Nephron (organoid): ENCODE results near the gene GARNL3.

Source experiments
- H3K27ac Mint-ChIP-seq, 3 experiments: 2 replicates each; pipeline ENCODE4 v1.8.0; 2020; ENCODE audit warnings: mixed read lengths in 3 of 3, mild to moderate bottlenecking in 2 of 3, moderate library complexity in 1 of 3
- H3K27me3 Mint-ChIP-seq: 2 replicates; pipeline ENCODE4 v1.8.0; 2021; ENCODE audit warnings: low read depth, mild to moderate bottlenecking, moderate library complexity, mixed read lengths
- H3K36me3 Mint-ChIP-seq: 2 replicates; pipeline ENCODE4 v1.8.0; 2020; ENCODE audit warnings: low read depth, mixed read lengths
- H3K4me1 Mint-ChIP-seq: 2 replicates; pipeline ENCODE4 v1.8.0; 2020; ENCODE audit warnings: mixed read lengths
- H3K4me3 Mint-ChIP-seq, 3 experiments: 2 replicates each; pipeline ENCODE4 v1.8.0; 2020; ENCODE audit warnings: mild to moderate bottlenecking in 3 of 3, mixed read lengths in 3 of 3, moderate library complexity in 2 of 3
- H3K9me3 Mint-ChIP-seq: 2 replicates; pipeline ENCODE4 v1.8.0; 2020; ENCODE audit warnings: mixed read lengths
- TF ChIP-seq, protein P1 (sequence below), 3 experiments: fragments of 200-600 bp; sonication (generic); IDR thresholded peaks; one replicate each; pipeline ENCODE4 v1.5.0; 2021; ENCODE audit warnings: antibody characterized with exemption in 3 of 3; ENCODE audit not compliant: unreplicated experiment in 3 of 3

The GARNL3 gene

DNA sequence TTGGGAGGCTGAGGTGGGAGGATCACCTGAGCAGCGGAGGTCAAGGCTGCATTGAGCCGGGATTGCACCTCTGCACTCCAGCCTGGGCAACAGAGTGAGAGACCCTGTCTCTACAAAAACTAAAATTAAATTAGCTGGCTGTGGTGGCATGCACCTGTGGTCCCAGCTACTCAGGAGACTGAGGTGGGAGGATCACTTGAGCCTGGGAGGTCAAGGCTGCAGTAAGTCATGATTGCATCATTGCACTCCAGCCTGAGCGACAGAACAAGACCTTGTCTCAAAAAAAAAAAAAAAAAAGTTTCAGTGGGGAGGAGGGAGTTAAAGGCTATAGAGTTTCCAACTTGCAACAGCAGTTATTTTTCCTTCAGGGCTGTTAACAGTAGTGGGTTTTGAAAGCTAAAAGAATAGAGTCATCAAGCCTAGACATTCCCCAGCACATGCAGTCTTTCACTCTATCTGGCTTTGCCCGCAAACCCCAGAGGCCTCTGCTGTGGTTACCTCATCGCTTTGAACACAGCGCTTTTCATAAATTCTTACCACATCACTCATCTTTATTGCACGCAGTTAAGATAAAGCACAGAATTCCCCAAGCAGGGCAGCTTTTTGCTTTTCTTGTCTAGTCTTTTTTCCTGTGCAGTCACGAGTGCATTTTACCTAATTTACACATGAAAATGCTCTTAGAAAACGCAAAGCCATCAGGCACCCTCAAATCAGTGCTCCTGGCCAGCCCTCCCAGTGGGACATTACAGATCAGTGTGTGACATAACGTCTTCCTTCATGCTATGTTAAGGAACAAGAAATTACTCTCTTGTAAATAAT is 123.7 kb downstream of the GARNL3 start:
- peaks cover 6% of the 10 kb centered on the region for H3K36me3 Mint-ChIP-seq
- no peaks in the 10 kb centered on the region for H3K9me3 Mint-ChIP-seq
- peak overlapping the region; percentile 84 to 92 (median 91) for H3K27ac Mint-ChIP-seq
- TF ChIP-seq, protein P1, sequence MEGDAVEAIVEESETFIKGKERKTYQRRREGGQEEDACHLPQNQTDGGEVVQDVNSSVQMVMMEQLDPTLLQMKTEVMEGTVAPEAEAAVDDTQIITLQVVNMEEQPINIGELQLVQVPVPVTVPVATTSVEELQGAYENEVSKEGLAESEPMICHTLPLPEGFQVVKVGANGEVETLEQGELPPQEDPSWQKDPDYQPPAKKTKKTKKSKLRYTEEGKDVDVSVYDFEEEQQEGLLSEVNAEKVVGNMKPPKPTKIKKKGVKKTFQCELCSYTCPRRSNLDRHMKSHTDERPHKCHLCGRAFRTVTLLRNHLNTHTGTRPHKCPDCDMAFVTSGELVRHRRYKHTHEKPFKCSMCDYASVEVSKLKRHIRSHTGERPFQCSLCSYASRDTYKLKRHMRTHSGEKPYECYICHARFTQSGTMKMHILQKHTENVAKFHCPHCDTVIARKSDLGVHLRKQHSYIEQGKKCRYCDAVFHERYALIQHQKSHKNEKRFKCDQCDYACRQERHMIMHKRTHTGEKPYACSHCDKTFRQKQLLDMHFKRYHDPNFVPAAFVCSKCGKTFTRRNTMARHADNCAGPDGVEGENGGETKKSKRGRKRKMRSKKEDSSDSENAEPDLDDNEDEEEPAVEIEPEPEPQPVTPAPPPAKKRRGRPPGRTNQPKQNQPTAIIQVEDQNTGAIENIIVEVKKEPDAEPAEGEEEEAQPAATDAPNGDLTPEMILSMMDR (IDR thresholded peaks at IDR 0.05; ENCODE audit: unreplicated experiment in 3 of 3): no peak
- peak overlapping the region in 1 of 3 experiments; percentile 6 for H3K4me3 Mint-ChIP-seq
- H3K4me1 Mint-ChIP-seq: peaks cover 23% of the 10 kb centered on the region
- peaks cover 12% of the 10 kb centered on the region for H3K27me3 Mint-ChIP-seq

DNA sequence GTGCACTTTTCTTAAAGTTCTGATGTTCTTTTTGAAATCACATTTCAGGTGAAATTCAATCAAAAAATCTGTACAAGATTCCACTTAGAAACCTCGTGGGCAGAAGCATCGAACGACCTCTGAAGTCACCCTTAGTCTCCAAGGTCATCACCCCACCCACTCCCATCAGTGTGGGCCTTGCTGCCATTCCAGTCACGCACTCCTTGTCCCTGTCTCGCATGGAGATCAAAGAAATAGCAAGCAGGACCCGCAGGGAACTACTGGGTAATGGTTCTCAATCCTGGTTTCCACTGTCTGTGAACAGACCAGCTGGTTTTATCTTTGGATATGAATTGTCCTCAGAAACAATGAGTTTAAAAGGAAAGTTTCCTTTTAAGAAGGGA is 124.3 kb downstream of the GARNL3 start:
- H3K9me3 Mint-ChIP-seq: no peaks in the 10 kb centered on the region
- peak overlapping the region; percentile 84 to 92 (median 91) for H3K27ac Mint-ChIP-seq
- H3K27me3 Mint-ChIP-seq: peaks cover 12% of the 10 kb centered on the region
- peak overlapping the region in 1 of 3 experiments; percentile 6 for H3K4me3 Mint-ChIP-seq
- TF ChIP-seq, protein P1 (IDR thresholded peaks at IDR 0.05; ENCODE audit: unreplicated experiment in 3 of 3): no peak
- peaks cover 26% of the 10 kb centered on the region for H3K4me1 Mint-ChIP-seq
- peaks cover 6% of the 10 kb centered on the region for H3K36me3 Mint-ChIP-seq

DNA sequence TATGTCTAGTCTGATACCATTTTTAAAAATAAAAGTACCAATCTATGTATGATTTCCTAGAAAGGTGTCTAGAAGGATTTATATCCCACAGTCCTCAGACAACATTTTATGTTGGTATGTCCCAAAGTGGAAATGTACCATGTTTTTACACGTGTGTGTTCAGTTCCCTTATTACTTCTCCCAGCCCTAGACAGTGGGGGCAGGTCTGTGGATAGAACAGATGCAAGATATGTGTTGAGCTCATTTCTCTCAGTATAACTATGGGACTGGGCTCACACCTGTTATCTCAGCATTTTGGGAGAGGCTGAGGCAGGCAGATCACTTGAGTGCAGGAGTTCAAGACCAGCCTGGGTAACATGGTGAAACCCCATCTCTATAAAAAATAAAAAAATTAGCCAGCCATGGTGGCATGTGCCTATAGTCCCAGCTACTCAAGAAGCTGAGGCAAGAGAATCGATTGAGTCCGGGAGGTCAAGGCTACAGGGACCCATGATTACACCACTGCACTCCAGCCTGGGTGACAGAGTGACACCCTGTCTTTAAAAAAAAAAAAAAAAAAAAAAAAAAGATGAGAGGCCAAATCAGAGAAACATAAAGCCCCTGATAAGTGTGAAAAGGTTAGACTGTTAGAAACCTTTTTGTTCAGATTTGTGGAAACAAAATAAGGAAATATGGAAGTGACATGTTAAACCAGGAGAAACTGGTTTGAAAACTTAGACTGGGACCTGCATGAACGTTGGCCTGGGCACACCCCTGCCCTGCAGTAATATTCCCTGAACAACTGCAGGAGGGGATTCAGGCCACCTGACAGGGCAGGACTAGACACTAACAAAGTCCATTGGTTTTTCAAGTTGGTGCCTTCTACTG is 125.0 kb downstream of the GARNL3 start:
- TF ChIP-seq, protein P1 (IDR thresholded peaks at IDR 0.05; ENCODE audit: unreplicated experiment in 3 of 3): no peak
- Mint-ChIP-seq H3K27me3 (peaks cover 6% of the 10 kb centered on the region), H3K4me1 (peaks cover 27% of the 10 kb centered on the region), H3K36me3 (peaks cover 6% of the 10 kb centered on the region), H3K9me3 (no peaks in the 10 kb centered on the region), H3K4me3 (no peak overlapping the region), H3K27ac (peak overlapping the region; percentile 84 to 92 (median 91))

DNA sequence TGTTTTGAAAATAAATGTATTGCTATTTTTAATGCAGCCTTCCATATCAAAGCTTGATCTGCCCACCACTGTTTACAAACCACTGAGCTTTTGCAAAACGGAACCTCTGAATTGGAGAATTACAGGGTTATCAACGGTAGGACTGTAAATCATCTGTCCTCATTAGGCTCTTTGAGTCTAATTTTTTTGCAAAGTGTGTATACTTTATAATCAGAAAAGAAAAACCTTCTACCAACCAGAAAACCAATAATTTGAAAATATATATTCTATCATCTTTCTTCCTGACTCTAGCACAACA is 125.6 kb downstream of the GARNL3 start:
- TF ChIP-seq, protein P1 (IDR thresholded peaks at IDR 0.05; ENCODE audit: unreplicated experiment in 3 of 3): no peak
- peaks cover 6% of the 10 kb centered on the region for H3K36me3 Mint-ChIP-seq
- H3K9me3 Mint-ChIP-seq: no peaks in the 10 kb centered on the region
- no peak overlapping the region for H3K4me3 Mint-ChIP-seq
- H3K4me1 Mint-ChIP-seq: peaks cover 27% of the 10 kb centered on the region
- H3K27ac Mint-ChIP-seq: peak overlapping the region in 2 of 3 experiments; percentile 30 to 55
- H3K27me3 Mint-ChIP-seq: peaks cover 5% of the 10 kb centered on the region

DNA sequence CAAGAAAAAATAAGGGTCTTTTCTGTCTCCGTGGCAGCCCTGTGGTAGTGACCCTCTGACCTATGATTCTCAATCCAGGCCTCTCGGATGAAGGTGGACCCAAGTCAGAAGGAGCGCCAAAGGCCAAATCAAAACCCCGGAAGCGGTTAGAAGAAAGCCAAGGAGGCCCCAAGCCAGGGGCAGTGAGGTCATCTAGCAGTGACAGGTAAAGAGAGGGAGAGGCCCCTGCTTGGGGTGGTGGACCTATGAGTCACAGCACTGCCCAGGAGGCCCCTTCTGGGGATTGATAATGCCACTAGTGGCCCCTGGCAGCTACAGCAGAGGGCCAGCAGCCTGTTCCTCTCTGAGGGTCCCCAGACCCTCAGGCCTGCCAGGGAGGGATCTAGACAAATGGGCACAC is 126.0 kb downstream of the GARNL3 start:
- Mint-ChIP-seq H3K36me3 (peaks cover 6% of the 10 kb centered on the region), H3K27ac (peak overlapping the region in 2 of 3 experiments; percentile 30 to 55), H3K9me3 (no peaks in the 10 kb centered on the region), H3K4me1 (peaks cover 27% of the 10 kb centered on the region), H3K4me3 (no peak overlapping the region), H3K27me3 (peaks cover 2% of the 10 kb centered on the region)
- TF ChIP-seq, protein P1 (IDR thresholded peaks at IDR 0.05; ENCODE audit: unreplicated experiment in 3 of 3): no peak
